Aorta (tissue), 5 donors: ENCODE measurements around the gene RGS6. TPM values are rescaled to one million over a fixed set of nuclear protein-coding genes. Genes with fewer than 3 reads are reported as not detected.

Experiments
- ATAC-seq: fragments of 200-7000 bp; cut with Tn5 transposase; one replicate; pipeline ENCODE4 v1.9.1; 2022; ENCODE audit warnings: moderate library complexity; ENCODE audit not compliant: low FRiP score
- DNase-seq, 2 donors: peaks; one replicate each; pipeline ENCODE4 v3.0.0-alpha.2; 2020
- H3K27ac ChIP-seq, 2 donors: one replicate each; pipeline ENCODE4 v1.5.1; 2013; ENCODE audit warnings: low read length in 2 of 2, mild to moderate bottlenecking in 2 of 2, moderate library complexity in 2 of 2, control low read depth in 1 of 2, inconsistent platforms in 1 of 2, low read depth in 1 of 2
- H3K27me3 ChIP-seq, 2 donors: one replicate each; pipeline ENCODE4 v1.6.1; 2013; ENCODE audit warnings: control low read depth in 1 of 2, low read length in 1 of 2, mild to moderate bottlenecking in 1 of 2, moderate library complexity in 1 of 2; ENCODE audit not compliant: insufficient read depth in 2 of 2, control insufficient read depth in 1 of 2
- H3K36me3 ChIP-seq, 2 donors: one replicate each; pipeline ENCODE4 v1.6.1; 2013; ENCODE audit warnings: control low read depth in 1 of 2, low read length in 1 of 2, mild to moderate bottlenecking in 1 of 2; ENCODE audit not compliant: insufficient read depth in 2 of 2, control insufficient read depth in 1 of 2
- H3K4me1 ChIP-seq, 2 donors: one replicate each; pipeline ENCODE4 v1.6.1; 2013; ENCODE audit warnings: low read length in 2 of 2, control low read depth in 1 of 2, mild to moderate bottlenecking in 1 of 2, moderate library complexity in 1 of 2; ENCODE audit not compliant: insufficient read depth in 2 of 2, control insufficient read depth in 1 of 2
- H3K4me3 ChIP-seq, 2 donors: one replicate each; pipeline ENCODE4 v1.5.1; 2013; ENCODE audit warnings: low read length in 2 of 2, control low read depth in 1 of 2, mild to moderate bottlenecking in 1 of 2
- H3K9me3 ChIP-seq: one replicate; pipeline ENCODE4 v1.6.1; 2013; ENCODE audit warnings: mild to moderate bottlenecking, low read length; ENCODE audit not compliant: control insufficient read depth
- WGBS, 2 donors: extraction: QIAGEN DNeasy Blood & Tissue Kit; methylation state at CpG; one replicate each; pipeline ENCODE4 v1.1.7; 2013; 5-methylcytosine and 5-hydroxymethylcytosine counted together
- intact Hi-C, 2 donors: fragments of 100-400 bp; cut with DNase I; formaldehyde crosslinking; loops; one replicate each; pipeline versions ENCODE4 v1.14.2 to v1.15.0; 2022
- polyA plus RNA-seq, 2 donors: library from polyadenylated mRNA; stranded (reverse); fragments of 200-250 nt; gene quantifications; one replicate each; pipeline ENCODE4 v1.2.3, GENCODE V29; 2013
- total RNA-seq, 2 donors: library from RNA; stranded (reverse); fragmentation: NEBNext Ultra II Directional; extraction: Animal tissue kit (Norgen Biotek cat#: 25700); gene quantifications; one replicate each; pipeline ENCODE4 v1.2.1, GENCODE V29; 2021
- donor health status: healthy with polysubstance abuse.
- donor health status: Bipolar disorder and iron deficiency.
- donor health status: DM: no; HTN: no; CAD: no.
- donor health status: DM: no; HTN: no; CAD: no.
- donor health status: DM: yes; HTN: yes; CAD: no.

Gene RGS6
- total and polyA plus RNA-seq, 4 donors: 0.05 to 2.0 (median 1.8) TPM; not detected in 1

DNA sequence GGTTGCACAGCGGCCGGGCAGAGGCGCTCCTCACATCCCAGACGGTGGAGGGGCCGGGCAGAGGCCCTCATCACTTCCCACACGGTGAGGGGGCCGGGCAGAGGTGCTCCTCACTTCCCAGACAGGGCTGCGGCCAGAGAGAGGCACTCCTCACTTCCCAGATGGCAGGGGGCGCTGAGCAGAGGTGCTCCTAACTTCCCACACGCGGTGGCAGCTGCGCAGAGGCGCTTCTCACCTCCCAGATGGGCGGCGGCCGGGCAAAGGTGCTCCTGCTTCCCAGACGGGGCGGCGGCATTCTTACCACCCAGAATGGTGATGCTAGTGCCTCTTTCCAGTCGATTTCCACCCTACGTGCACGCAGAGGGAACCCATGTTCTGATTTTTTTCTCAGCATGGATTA lies 304.4 kb downstream of the RGS6 start:
- Histone ChIP-seq H3K27me3 (no peaks in the 10 kb centered on the region), H3K9me3 (no peaks in the 10 kb centered on the region), H3K4me1 (no peaks in the 10 kb centered on the region), H3K4me3 (no peak overlapping the region), H3K36me3 (no peaks in the 10 kb centered on the region), H3K27ac (no peak overlapping the region)
- WGBS, 2 donors: 87 to 90% methylated on average over 22 of the region's 22 CpGs
- DNase-seq (no peak), ATAC-seq (no peak)
- intact Hi-C loops: no loop called here

DNA sequence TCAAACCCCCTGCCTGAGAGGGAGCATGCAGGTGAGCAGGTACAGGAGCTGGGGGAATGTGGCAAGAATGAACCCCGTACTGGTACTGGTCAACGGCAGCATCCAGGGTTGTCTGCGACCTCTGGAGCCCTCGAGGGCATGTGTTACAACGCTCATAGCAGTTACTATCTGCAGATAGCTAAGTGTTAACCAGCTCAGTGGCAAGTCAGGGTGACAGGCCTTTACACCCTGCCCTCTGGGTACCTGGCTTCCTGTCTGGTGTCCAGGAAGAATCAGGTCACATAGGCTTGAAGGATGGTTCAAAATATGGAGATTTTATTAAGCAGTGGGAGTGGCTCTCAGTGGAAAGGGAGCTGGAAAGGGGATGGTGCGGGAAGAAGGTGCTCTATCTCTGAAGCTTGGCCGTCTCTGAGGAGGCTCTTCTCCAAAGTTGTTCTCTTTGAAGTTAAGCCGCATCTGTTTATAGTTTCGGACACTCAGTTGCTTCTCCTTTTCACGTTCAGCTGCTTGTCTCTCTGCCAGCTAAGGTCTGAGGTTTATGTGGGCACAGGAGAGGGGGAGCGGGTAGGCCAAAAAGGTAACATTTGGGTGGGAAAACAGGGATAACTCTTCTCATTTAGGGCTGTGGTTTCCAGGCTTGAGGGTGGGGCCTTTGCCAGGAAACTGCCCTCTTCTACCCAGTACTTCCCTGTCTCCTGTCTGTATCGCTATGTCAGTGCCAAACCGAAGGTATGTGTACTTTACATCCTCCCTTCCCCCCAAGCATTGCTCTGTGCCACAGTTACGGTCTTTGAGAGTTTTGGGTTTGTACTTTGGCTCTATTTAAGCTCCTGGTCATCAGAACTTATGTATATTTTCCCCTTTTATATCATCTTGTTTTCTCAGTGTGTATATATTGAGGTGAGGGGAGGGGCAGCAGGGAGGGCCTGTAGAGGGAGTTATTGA lies 305.8 kb downstream of the RGS6 start:
- H3K9me3 ChIP-seq: no peaks in the 10 kb centered on the region
- H3K27me3 ChIP-seq: no peaks in the 10 kb centered on the region
- WGBS, 2 donors: 85 to 92% methylated on average over 14 of the region's 14 CpGs
- intact Hi-C loops: no loop called here
- no peak overlapping the region for H3K27ac ChIP-seq
- H3K4me1 ChIP-seq: no peaks in the 10 kb centered on the region
- no peak overlapping the region for H3K4me3 ChIP-seq
- no peak for DNase-seq
- no peaks in the 10 kb centered on the region for H3K36me3 ChIP-seq
- no peak for ATAC-seq

DNA sequence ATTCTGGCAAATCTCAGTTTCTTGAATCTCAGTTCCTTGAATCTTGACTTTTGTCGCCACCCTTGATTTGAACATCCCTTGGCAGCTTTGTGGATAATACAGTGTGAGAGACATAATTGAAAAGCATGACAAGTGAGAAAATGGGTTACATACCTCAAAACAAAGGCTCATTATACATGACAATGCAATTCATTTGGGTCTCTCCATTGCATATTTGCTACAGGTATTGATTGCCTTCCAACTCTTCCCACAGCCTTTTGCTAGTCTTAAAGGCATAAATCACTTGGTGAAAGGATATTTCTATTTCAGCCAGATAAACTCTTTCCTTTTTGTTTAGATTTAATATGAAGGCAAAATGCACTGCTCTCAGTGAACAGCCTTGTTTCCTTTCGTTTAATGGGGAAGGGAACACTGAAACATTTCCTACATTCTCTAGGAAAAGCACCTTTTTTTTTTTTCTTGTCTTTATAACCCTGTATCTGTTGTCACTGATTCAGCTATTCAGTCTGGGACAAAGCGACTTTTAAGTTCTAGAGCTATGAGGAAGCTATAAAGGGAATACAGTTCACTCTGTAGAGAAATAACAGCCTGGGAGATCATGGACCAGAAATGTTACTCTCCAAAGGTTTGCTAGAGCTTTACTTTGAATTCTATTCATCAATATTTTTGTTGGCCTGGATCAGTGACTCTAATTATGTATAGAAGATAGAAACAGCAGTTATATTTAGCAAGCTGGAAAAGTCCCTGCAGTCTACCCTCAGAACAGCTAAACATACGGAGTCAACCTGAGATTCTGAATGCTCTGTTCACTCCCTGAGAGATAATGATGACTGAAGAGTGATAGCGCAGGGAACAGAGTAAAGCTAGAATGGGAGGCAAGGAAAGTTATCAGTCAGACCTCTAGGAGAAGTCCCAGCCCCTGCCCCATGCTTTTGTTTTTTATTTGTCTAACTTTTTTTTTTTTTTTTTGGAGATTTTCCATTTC lies 311.4 kb downstream of the RGS6 start:
- no peak for ATAC-seq
- H3K9me3 ChIP-seq: no peaks in the 10 kb centered on the region
- DNase-seq: no peak
- no peak overlapping the region for H3K27ac ChIP-seq
- intact Hi-C loops: no loop called here
- no peaks in the 10 kb centered on the region for H3K4me1 ChIP-seq
- no peaks in the 10 kb centered on the region for H3K36me3 ChIP-seq
- H3K27me3 ChIP-seq: no peaks in the 10 kb centered on the region
- H3K4me3 ChIP-seq: no peak overlapping the region
- 28 to 33% methylated on average over 5 of the region's 5 CpGs for WGBS, 2 donors

DNA sequence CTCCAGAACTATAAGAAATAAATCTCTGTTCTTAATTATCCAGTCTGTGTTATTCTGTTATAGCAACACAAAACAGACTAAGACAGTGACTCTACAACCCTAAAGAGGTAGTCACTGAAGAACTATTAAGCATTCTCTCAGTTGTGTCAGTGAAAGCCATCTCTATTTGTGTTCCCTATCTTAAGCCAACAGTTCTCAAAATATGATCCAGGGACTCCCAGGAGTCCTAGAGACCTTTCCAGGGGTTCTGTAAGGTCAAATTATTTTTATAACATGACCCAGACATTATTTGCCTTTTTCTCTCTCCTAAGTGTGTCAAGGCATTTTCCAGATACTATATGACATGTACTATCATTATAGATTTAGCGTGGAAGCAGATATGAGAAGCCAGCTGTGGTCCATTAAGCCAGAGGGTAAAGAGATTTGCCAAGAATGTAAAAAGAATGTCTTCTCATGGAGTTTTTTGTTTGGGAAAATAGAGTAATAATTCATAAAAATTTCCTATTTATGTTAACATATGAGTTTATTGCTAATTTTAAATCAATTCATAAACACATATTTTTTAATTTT lies 315.8 kb downstream of the RGS6 start:
- Histone ChIP-seq H3K9me3 (peaks cover under 1% of the 10 kb centered on the region), H3K36me3 (no peaks in the 10 kb centered on the region), H3K4me1 (no peaks in the 10 kb centered on the region), H3K27me3 (no peaks in the 10 kb centered on the region), H3K4me3 (no peak overlapping the region), H3K27ac (no peak overlapping the region)
- WGBS, 2 donors: 74% methylated on average over 1 of the region's 1 CpG
- DNase-seq (no peak), ATAC-seq (no peak)
- intact Hi-C loops: no loop called here

DNA sequence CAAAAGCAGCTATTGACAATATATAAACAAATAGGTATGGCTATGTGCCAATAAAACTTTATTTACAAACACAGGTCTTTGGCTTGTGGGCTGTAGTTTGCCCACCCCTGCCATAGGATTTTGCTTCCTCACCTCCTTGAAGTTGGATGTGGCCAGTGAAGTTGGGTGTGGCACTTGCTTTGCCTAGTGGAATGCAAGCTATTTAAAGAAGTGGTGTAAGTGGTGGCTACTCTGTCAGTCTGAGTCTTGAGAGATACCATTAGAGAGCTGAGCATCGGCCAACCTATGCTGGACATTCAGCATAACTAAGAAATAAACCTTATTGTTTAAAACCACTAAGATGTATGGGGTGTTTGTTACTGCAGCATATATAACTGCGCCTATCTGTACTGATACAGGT lies 321.3 kb downstream of the RGS6 start:
- H3K4me3 ChIP-seq: no peak overlapping the region
- intact Hi-C loops: no loop called here
- ATAC-seq (no peak), DNase-seq (no peak)
- 92 to 95% methylated on average over 2 of the region's 2 CpGs for WGBS, 2 donors
- no peaks in the 10 kb centered on the region for H3K4me1 ChIP-seq
- H3K9me3 ChIP-seq: peaks cover 4% of the 10 kb centered on the region
- H3K27me3 ChIP-seq: no peaks in the 10 kb centered on the region
- H3K36me3 ChIP-seq: no peaks in the 10 kb centered on the region
- H3K27ac ChIP-seq: no peak overlapping the region

DNA sequence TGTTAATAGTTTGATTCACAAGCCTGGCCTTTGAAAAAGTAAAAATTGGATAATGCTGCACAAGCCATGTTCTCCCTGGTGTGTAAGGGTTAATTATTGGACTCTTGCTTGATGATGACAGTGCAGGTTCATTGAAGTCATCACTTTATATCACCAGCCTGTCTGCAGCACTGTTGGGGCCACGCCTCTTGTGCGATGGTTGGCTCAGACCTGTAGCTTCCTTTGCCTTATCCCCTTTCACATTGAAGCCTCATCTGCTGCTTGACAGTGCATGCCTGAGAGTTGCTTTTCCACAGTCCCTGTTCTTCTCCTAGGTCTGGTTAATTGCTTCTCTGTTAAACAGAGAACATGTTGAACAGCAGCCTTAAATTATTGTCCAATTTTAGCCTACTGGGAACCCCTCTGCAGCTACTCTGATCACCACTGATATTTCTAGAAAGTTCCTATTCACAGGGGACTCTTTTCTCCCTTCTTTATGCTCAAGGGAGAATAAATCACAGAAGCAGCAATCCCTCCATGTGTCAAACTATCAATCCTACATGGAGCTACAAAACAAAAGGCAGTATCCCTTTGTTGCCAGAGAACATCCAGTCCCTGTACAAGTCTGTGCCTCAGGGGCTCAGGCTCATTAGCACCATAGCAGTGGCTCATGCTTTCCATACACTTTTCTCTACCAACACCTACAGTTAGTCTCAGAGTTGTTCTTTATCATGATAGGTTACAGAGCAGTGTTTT lies 322.1 kb downstream of the RGS6 start:
- no peaks in the 10 kb centered on the region for H3K27me3 ChIP-seq
- no peak overlapping the region for H3K27ac ChIP-seq
- ATAC-seq: no peak
- H3K36me3 ChIP-seq: no peaks in the 10 kb centered on the region
- no peak for DNase-seq
- 84 to 92% methylated on average over 2 of the region's 2 CpGs for WGBS, 2 donors
- intact Hi-C loops: no loop called here
- H3K4me3 ChIP-seq: no peak overlapping the region
- peaks cover 4% of the 10 kb centered on the region for H3K9me3 ChIP-seq
- H3K4me1 ChIP-seq: no peaks in the 10 kb centered on the region

DNA sequence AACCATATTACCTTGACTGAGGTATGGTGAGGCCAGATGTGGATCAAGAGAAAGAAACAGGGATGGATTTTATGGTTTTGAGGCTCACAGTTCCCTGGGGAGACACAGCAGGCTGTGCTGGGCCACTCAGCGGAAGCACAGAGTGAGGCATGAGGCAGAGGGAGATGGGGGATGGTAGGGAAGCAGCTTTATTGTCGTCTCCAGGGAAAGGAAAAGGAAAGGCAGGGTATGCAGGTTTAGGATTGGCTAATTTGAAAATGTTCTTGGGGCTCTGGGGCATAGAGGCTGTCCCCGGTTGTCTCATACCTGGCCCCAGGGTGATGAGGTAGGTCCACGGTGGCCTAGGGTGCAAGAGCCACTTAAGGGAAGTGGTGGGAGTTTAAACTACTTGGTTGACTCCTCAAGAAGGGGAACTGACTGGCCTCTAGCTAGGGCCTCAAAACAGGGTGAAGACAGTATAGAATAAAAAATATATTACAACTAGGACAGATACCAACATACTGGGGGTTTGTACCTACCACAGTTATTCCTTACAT lies 322.8 kb downstream of the RGS6 start:
- WGBS, 2 donors: 81 to 83% methylated on average over 4 of the region's 4 CpGs
- Histone ChIP-seq H3K27me3 (no peaks in the 10 kb centered on the region), H3K27ac (no peak overlapping the region), H3K4me3 (no peak overlapping the region), H3K36me3 (no peaks in the 10 kb centered on the region), H3K9me3 (peaks cover 4% of the 10 kb centered on the region), H3K4me1 (no peaks in the 10 kb centered on the region)
- DNase-seq (no peak), ATAC-seq (no peak)
- intact Hi-C loops: no loop called here

DNA sequence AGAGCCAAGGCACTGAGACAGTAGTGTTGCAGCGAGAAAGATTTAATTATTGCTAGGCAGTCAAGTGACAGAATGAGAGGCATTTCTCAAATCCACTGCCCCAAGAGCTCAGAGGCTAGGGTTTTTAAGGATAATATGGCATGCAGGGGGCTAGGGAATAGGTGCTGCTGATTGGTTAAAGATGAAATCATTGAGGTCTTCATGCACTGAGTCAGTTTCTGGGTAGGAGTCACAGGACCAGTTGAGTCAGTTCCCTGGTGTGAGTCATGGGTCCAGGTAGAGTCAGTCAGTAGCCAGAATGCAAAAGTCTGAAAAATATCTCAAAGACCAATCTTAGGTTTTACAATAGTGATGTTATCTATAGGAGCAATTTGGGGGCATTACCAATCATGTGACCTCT lies 323.8 kb downstream of the RGS6 start:
- Histone ChIP-seq H3K4me3 (no peak overlapping the region), H3K27ac (no peak overlapping the region), H3K36me3 (no peaks in the 10 kb centered on the region), H3K9me3 (peaks cover 4% of the 10 kb centered on the region), H3K4me1 (no peaks in the 10 kb centered on the region), H3K27me3 (no peaks in the 10 kb centered on the region)
- ATAC-seq (no peak), DNase-seq (no peak)
- 52 to 95% methylated on average over 1 of the region's 1 CpG for WGBS, 2 donors
- intact Hi-C loops: no loop called here
